ENCODE measurements around the gene CLSTN2. TPM values are rescaled to one million over a fixed set of nuclear protein-coding genes. Genes with fewer than 3 reads are reported as not detected.

Gene CLSTN2
- total and polyA plus RNA-seq, 5 donors from 2014 or later: not detected

DNA sequence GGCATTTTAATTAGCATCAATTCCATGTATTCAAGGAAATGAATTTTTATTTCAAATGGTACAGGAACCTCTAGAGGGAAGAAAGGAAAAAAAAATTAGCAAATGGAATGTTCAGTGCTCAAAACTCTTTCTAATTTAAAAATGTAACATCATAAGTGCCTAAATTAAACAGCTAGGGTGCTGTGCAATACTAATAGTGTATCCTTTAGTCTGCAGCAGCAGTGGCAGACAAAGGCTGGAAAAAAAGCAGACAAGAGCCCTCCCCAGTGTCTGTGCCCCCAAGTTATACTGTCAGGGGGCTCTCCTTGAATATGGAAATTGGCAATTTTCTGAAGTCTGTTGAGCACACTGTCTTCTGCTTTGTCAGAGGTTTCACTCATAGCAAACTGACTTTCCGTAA lies 159.5 kb downstream of the CLSTN2 start:
- Mint-ChIP-seq H3K27ac (no peak overlapping the region), H3K27me3 (no peaks in the 10 kb centered on the region), H3K4me1 (no peaks in the 10 kb centered on the region), H3K9me3 (peaks cover 0 to 3% (median 0%) of the 10 kb centered on the region in 7 donors), H3K36me3 (no peaks in the 10 kb centered on the region), H3K4me3 (no peak overlapping the region)
- Histone ChIP-seq H3K27me3 (ENCODE audit: control insufficient read depth, insufficient read depth, low read length) (no peaks in the 10 kb centered on the region), H3K4me1 (ENCODE audit: control insufficient read depth, insufficient read depth, low read length, poor library complexity, severe bottlenecking) (no peaks in the 10 kb centered on the region), H3K9me3 (ENCODE audit: control insufficient read depth in 2 of 2, low read length in 2 of 2) (no peaks in the 10 kb centered on the region), H3K36me3 (ENCODE audit: control insufficient read depth, insufficient read depth, low read length) (no peaks in the 10 kb centered on the region), H3K4me3 (ENCODE audit: low read depth, low read length) (no peak overlapping the region), H3K27ac (ENCODE audit: insufficient read depth, low read length, poor library complexity, severe bottlenecking) (no peak overlapping the region)
- DNase-seq (no peak), ATAC-seq (ENCODE audit: low read depth in 2 of 2) (no peak)

DNA sequence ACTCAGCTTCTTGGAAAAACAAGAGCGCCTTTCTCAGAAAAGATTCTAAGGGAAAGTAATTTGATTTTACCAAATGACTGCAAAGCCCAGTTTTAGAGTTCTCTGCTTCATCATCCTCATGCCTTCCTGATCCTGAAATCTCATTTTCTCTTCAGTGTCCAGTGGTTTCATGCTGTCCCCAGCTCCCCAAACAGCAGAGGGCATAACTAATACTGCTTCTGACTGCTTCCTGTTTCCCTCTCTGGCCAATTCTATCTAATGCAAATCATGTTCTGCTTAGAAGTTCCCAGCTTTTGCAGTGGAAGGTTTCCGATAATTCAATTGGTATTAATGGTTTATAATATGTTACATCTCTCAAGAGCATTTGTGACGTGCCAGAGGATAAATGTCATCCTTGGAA lies 161.1 kb downstream of the CLSTN2 start:
- H3K9me3 Mint-ChIP-seq: peaks cover 0 to 3% (median 0%) of the 10 kb centered on the region in 7 donors
- Histone ChIP-seq H3K4me3 (ENCODE audit: low read depth, low read length) (no peak overlapping the region), H3K9me3 (ENCODE audit: control insufficient read depth in 2 of 2, low read length in 2 of 2) (no peaks in the 10 kb centered on the region), H3K27ac (ENCODE audit: insufficient read depth, low read length, poor library complexity, severe bottlenecking) (no peak overlapping the region), H3K27me3 (ENCODE audit: control insufficient read depth, insufficient read depth, low read length) (no peaks in the 10 kb centered on the region), H3K4me1 (ENCODE audit: control insufficient read depth, insufficient read depth, low read length, poor library complexity, severe bottlenecking) (no peaks in the 10 kb centered on the region), H3K36me3 (ENCODE audit: control insufficient read depth, insufficient read depth, low read length) (no peaks in the 10 kb centered on the region)
- ATAC-seq (ENCODE audit: low read depth in 2 of 2) (no peak), DNase-seq (no peak)
- no peak overlapping the region for H3K4me3 Mint-ChIP-seq
- H3K27ac Mint-ChIP-seq: no peak overlapping the region
- no peaks in the 10 kb centered on the region for H3K27me3 Mint-ChIP-seq
- no peaks in the 10 kb centered on the region for H3K4me1 Mint-ChIP-seq
- H3K36me3 Mint-ChIP-seq: no peaks in the 10 kb centered on the region

DNA sequence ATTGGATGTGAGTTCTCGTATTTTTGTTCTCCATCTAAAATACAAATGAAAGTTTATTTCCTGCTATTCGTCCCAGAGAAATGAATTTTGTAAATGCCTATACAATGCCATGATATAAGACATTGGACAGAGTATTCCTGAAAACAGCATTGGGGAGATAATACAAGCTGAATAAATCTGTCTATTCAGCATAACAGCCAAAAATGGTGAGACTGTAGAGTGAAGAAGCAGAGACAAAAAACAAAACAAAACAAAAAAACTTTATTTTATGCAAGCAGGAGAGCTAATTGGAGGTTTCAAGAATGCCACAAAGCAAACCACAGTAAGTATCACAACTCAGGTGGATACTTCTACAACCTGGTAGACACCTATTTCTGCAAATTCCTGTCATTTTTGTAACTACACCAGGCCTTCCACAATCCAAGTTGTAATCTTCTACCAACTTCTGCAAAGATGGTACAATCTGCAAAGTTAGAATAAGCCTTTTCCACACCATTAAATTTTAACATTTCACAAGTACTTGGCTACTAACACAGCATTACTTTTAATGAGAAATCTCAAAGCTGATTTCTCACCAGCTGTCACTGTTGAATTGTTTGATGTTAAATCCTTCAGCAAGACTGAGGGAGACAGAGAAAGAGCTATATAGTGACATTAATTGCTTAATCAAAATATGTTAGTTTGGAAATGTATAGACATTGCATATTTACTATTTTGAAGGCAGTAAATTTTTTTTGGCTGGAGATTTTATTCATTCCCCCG lies 163.1 kb downstream of the CLSTN2 start:
- no peak overlapping the region for H3K27ac Mint-ChIP-seq
- H3K4me1 Mint-ChIP-seq: no peaks in the 10 kb centered on the region
- no peaks in the 10 kb centered on the region for H3K36me3 ChIP-seq (ENCODE audit: control insufficient read depth, insufficient read depth, low read length)
- DNase-seq (no peak), ATAC-seq (ENCODE audit: low read depth in 2 of 2) (no peak)
- no peak overlapping the region for H3K4me3 Mint-ChIP-seq
- peaks cover 0 to 3% (median 0%) of the 10 kb centered on the region in 7 donors for H3K9me3 Mint-ChIP-seq
- no peak overlapping the region for H3K4me3 ChIP-seq (ENCODE audit: low read depth, low read length)
- H3K36me3 Mint-ChIP-seq: no peaks in the 10 kb centered on the region
- no peaks in the 10 kb centered on the region for H3K4me1 ChIP-seq (ENCODE audit: control insufficient read depth, insufficient read depth, low read length, poor library complexity, severe bottlenecking)
- H3K27me3 Mint-ChIP-seq: no peaks in the 10 kb centered on the region
- H3K27me3 ChIP-seq (ENCODE audit: control insufficient read depth, insufficient read depth, low read length): no peaks in the 10 kb centered on the region
- H3K27ac ChIP-seq (ENCODE audit: insufficient read depth, low read length, poor library complexity, severe bottlenecking): no peak overlapping the region
- no peaks in the 10 kb centered on the region for H3K9me3 ChIP-seq (ENCODE audit: control insufficient read depth in 2 of 2, low read length in 2 of 2)

DNA sequence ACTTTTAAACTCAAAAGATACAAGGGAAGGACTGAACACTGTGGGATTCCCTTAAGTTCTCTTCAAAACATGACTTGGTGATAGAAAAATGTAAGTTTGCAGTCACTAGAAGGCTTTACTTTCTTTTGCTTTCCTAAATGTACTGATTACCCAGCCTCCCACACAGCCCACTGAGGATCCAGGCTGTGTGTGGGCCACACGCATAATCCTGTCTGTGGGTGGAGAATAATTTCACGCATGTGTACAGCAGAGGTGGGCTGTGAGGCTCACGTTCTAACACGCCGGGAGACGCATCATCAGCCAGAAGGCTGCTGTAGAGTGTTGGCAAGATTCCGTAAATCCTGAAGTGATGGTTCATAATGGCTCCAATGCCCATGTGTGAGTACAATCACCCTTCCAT lies 165.5 kb downstream of the CLSTN2 start:
- ATAC-seq (ENCODE audit: low read depth in 2 of 2): no peak
- Histone ChIP-seq H3K27me3 (ENCODE audit: control insufficient read depth, insufficient read depth, low read length) (no peaks in the 10 kb centered on the region), H3K4me3 (ENCODE audit: low read depth, low read length) (no peak overlapping the region), H3K27ac (ENCODE audit: insufficient read depth, low read length, poor library complexity, severe bottlenecking) (no peak overlapping the region), H3K9me3 (ENCODE audit: control insufficient read depth in 2 of 2, low read length in 2 of 2) (no peaks in the 10 kb centered on the region), H3K36me3 (ENCODE audit: control insufficient read depth, insufficient read depth, low read length) (no peaks in the 10 kb centered on the region), H3K4me1 (ENCODE audit: control insufficient read depth, insufficient read depth, low read length, poor library complexity, severe bottlenecking) (no peaks in the 10 kb centered on the region)
- no peaks in the 10 kb centered on the region for H3K4me1 Mint-ChIP-seq
- peaks cover 0 to 7% (median 0%) of the 10 kb centered on the region in 7 donors for H3K9me3 Mint-ChIP-seq
- no peak overlapping the region for H3K27ac Mint-ChIP-seq
- H3K4me3 Mint-ChIP-seq: no peak overlapping the region
- no peaks in the 10 kb centered on the region for H3K36me3 Mint-ChIP-seq
- no peaks in the 10 kb centered on the region for H3K27me3 Mint-ChIP-seq
- no peak for DNase-seq

DNA sequence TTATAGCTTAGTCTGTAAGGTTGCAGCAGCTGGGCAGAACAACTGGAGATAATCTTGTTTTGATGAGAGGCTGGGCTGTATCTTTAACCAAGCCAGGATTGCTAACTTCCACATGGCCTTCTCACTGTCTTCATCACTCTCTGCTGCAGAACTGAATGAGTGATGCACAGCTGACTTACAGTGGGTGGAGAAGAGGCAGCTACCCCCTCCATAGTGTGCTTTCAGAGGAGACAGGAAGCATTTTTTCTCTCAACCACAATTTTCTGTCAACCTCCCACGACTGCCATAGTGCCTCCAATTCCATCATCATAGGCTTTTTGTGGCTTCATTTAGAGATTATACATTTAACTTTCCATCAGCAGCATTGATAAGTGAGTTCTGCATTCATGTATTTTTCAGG lies 168.2 kb downstream of the CLSTN2 start:
- no peaks in the 10 kb centered on the region for H3K36me3 ChIP-seq (ENCODE audit: control insufficient read depth, insufficient read depth, low read length)
- no peak overlapping the region for H3K27ac Mint-ChIP-seq
- no peaks in the 10 kb centered on the region for H3K27me3 Mint-ChIP-seq
- H3K4me1 Mint-ChIP-seq: no peaks in the 10 kb centered on the region
- H3K9me3 Mint-ChIP-seq: peaks cover 0 to 7% (median 1%) of the 10 kb centered on the region in 7 donors
- H3K4me1 ChIP-seq (ENCODE audit: control insufficient read depth, insufficient read depth, low read length, poor library complexity, severe bottlenecking): no peaks in the 10 kb centered on the region
- H3K27ac ChIP-seq (ENCODE audit: insufficient read depth, low read length, poor library complexity, severe bottlenecking): no peak overlapping the region
- H3K36me3 Mint-ChIP-seq: no peaks in the 10 kb centered on the region
- no peak overlapping the region for H3K4me3 ChIP-seq (ENCODE audit: low read depth, low read length)
- ATAC-seq (ENCODE audit: low read depth in 2 of 2): no peak
- no peaks in the 10 kb centered on the region for H3K27me3 ChIP-seq (ENCODE audit: control insufficient read depth, insufficient read depth, low read length)
- no peaks in the 10 kb centered on the region for H3K9me3 ChIP-seq (ENCODE audit: control insufficient read depth in 2 of 2, low read length in 2 of 2)
- DNase-seq: no peak
- H3K4me3 Mint-ChIP-seq: no peak overlapping the region

DNA sequence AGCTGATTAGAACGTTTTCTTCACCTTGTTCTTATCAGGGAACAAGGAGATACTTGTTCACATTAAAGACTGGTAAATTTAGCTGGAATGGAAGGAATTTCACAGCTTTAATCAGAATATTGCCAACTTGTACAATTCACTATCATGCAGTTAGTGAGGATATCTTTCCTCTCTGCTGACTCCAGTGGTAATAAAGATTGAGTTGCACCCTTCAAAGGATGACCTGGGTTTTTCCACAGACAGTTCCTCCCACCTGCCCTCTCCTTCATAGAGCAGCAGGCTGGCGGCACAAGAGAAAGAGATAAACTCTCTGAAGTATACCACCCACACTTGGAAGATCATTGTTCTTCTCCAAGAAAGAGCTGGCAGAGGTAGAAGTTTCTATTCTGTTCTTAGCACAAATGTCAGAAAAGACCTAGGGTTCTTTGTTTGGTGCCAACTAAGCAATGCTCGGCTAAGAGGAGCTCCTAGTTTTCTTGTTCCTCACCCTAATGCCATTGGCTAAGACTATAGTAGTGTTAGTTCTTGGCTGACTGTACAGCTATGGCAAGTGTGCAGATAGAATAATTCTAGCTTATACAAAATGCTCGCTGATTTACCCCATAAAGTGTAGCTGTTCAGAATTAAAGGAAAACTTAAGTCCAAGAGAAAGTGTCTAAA lies 169.1 kb downstream of the CLSTN2 start:
- no peak overlapping the region for H3K27ac Mint-ChIP-seq
- no peak for DNase-seq
- no peak overlapping the region for H3K4me3 Mint-ChIP-seq
- no peaks in the 10 kb centered on the region for H3K4me1 ChIP-seq (ENCODE audit: control insufficient read depth, insufficient read depth, low read length, poor library complexity, severe bottlenecking)
- no peaks in the 10 kb centered on the region for H3K36me3 Mint-ChIP-seq
- H3K9me3 Mint-ChIP-seq: peaks cover 0 to 11% (median 1%) of the 10 kb centered on the region in 7 donors
- ATAC-seq (ENCODE audit: low read depth in 2 of 2): no peak
- no peaks in the 10 kb centered on the region for H3K27me3 ChIP-seq (ENCODE audit: control insufficient read depth, insufficient read depth, low read length)
- no peaks in the 10 kb centered on the region for H3K4me1 Mint-ChIP-seq
- H3K36me3 ChIP-seq (ENCODE audit: control insufficient read depth, insufficient read depth, low read length): no peaks in the 10 kb centered on the region
- no peaks in the 10 kb centered on the region for H3K9me3 ChIP-seq (ENCODE audit: control insufficient read depth in 2 of 2, low read length in 2 of 2)
- H3K27me3 Mint-ChIP-seq: peaks cover 4% of the 10 kb centered on the region
- H3K27ac ChIP-seq (ENCODE audit: insufficient read depth, low read length, poor library complexity, severe bottlenecking): no peak overlapping the region
- no peak overlapping the region for H3K4me3 ChIP-seq (ENCODE audit: low read depth, low read length)

DNA sequence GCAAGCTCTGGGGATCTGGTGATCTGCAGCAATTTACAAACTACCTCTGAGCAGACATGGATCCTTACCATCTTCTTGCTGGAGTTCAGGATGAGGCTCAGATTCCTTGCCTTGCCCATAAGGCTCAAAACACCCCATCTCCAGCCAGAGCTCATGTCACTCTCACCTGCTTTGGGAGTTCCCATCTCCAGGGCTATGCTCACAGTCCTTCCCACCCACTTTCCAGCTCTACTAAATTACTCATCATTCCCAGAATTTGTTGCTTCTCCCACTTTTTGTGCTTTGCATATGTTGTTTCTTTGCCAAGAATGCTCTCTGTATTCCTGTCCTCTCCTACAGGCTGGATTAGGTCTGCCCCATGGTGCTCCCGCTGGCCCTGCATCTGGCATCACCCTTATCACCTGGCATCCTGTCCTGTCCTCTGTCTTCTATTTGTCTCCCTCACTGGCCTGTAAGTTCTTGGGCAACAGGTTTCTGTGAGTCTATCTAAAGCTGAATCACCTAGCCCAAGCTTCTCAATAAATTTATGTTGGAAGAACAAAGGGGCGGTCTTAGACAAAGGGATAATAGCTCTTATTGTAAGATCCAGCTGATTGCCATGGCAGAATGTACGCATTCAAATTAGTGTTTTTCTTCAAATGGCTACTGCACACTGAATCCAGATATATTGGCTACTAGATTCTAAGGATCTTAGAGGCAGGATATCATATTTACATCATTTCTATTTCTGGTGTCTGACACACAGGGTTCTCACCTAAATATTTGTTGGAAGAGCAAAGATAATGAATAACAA lies 179.2 kb downstream of the CLSTN2 start:
- peaks cover 13% of the 10 kb centered on the region for H3K27me3 Mint-ChIP-seq
- H3K4me3 ChIP-seq (ENCODE audit: low read depth, low read length): no peak overlapping the region
- H3K27ac ChIP-seq (ENCODE audit: insufficient read depth, low read length, poor library complexity, severe bottlenecking): no peak overlapping the region
- no peak overlapping the region for H3K4me3 Mint-ChIP-seq
- peaks cover 0 to 4% (median 0%) of the 10 kb centered on the region in 7 donors for H3K9me3 Mint-ChIP-seq
- H3K36me3 Mint-ChIP-seq: no peaks in the 10 kb centered on the region
- no peak overlapping the region for H3K27ac Mint-ChIP-seq
- no peaks in the 10 kb centered on the region for H3K9me3 ChIP-seq (ENCODE audit: control insufficient read depth in 2 of 2, low read length in 2 of 2)
- H3K4me1 Mint-ChIP-seq: no peaks in the 10 kb centered on the region
- no peaks in the 10 kb centered on the region for H3K36me3 ChIP-seq (ENCODE audit: control insufficient read depth, insufficient read depth, low read length)
- ATAC-seq (ENCODE audit: low read depth in 2 of 2) (no peak), DNase-seq (no peak)
- H3K4me1 ChIP-seq (ENCODE audit: control insufficient read depth, insufficient read depth, low read length, poor library complexity, severe bottlenecking): no peaks in the 10 kb centered on the region
- no peaks in the 10 kb centered on the region for H3K27me3 ChIP-seq (ENCODE audit: control insufficient read depth, insufficient read depth, low read length)

Measured in CD4-positive, CD25-positive, alpha-beta regulatory T cell (primary cell).